HepG2 (cell line): ENCODE results near the gene MYD88. TPM values are rescaled to one million over a fixed set of nuclear protein-coding genes. Genes with fewer than 3 reads are reported as not detected.
A peak's percentile ranks its signal among the peaks of the same experiment; 100 is the strongest.

Experiments
- E2F5 ChIP-seq: sonication (generic); formaldehyde crosslinking; conservative IDR thresholded peaks from 2 replicates; pipeline ENCODE4 v1.4.0; 2020; ENCODE audit warnings: missing genetic modification reagents
- FOXO4 ChIP-seq: sonication (generic); formaldehyde crosslinking; conservative IDR thresholded peaks from 2 replicates; pipeline ENCODE4 v1.8.1; 2023; ENCODE audit warnings: missing genetic modification reagents
- MTERF4 ChIP-seq: sonication (generic); formaldehyde crosslinking; IDR thresholded peaks from 2 replicates; pipeline ENCODE4 v1.8.0; 2023; ENCODE audit warnings: mild to moderate bottlenecking, missing genetic modification reagents
- PAWR ChIP-seq: sonication (generic); formaldehyde crosslinking; IDR thresholded peaks from 2 replicates; pipeline ENCODE4 v1.4.0; 2020; ENCODE audit warnings: missing genetic modification reagents, mild to moderate bottlenecking, borderline replicate concordance
- POGZ ChIP-seq: sonication (generic); formaldehyde crosslinking; IDR thresholded peaks from 2 replicates; pipeline ENCODE4 v1.4.0; 2020; ENCODE audit warnings: mild to moderate bottlenecking, missing genetic modification reagents
- RELA ChIP-seq: sonication (generic); formaldehyde crosslinking; IDR thresholded peaks from 2 replicates; pipeline ENCODE4 v1.4.0; 2020; ENCODE audit warnings: missing genetic modification reagents
- RNF219 ChIP-seq: sonication (generic); formaldehyde crosslinking; IDR thresholded peaks from 2 replicates; pipeline ENCODE4 v1.5.0; 2020; ENCODE audit warnings: mild to moderate bottlenecking, missing genetic modification reagents
- TOPORS ChIP-seq: sonication (generic); formaldehyde crosslinking; IDR thresholded peaks from 2 replicates; pipeline ENCODE4 v1.8.0; 2023; ENCODE audit warnings: mild to moderate bottlenecking, missing genetic modification reagents
- YY1 ChIP-seq: IDR thresholded peaks from 2 replicates; pipeline ENCODE4 v1.6.1; 2011; ENCODE audit warnings: low read length, low read depth, moderate library complexity, mild to moderate bottlenecking; ENCODE audit not compliant: insufficient read depth, insufficient replicate concordance
- ZNF12 ChIP-seq: sonication (generic); formaldehyde crosslinking; IDR thresholded peaks from 2 replicates; pipeline ENCODE4 v1.5.0; 2020; ENCODE audit warnings: missing genetic modification reagents
- ZNF18 ChIP-seq: sonication (generic); formaldehyde crosslinking; IDR thresholded peaks from 2 replicates; pipeline ENCODE4 v1.8.0; 2022; ENCODE audit warnings: mild to moderate bottlenecking, missing genetic modification reagents; ENCODE audit not compliant: insufficient replicate concordance
- ZNF235 ChIP-seq: sonication (generic); formaldehyde crosslinking; IDR thresholded peaks from 2 replicates; pipeline ENCODE4 v1.8.1; 2023; ENCODE audit warnings: mild to moderate bottlenecking, missing genetic modification reagents, borderline replicate concordance
- ZNF256 ChIP-seq: sonication (generic); formaldehyde crosslinking; conservative IDR thresholded peaks from 2 replicates; pipeline ENCODE4 v1.4.0; 2020; ENCODE audit warnings: missing genetic modification reagents
- ZNF282 ChIP-seq: fragments of 450-650 bp; IDR thresholded peaks from 2 replicates; pipeline ENCODE4 v1.6.1; 2018; ENCODE audit not compliant: partially characterized antibody
- ZNF451 ChIP-seq: sonication (generic); formaldehyde crosslinking; IDR thresholded peaks from 2 replicates; pipeline ENCODE4 v1.5.0; 2020; ENCODE audit warnings: mild to moderate bottlenecking, missing genetic modification reagents
- ZNF770 ChIP-seq: sonication (generic); formaldehyde crosslinking; IDR thresholded peaks from 2 replicates; pipeline ENCODE4 v1.5.0; 2020; ENCODE audit warnings: mild to moderate bottlenecking, missing genetic modification reagents
- ZNF83 ChIP-seq: sonication (generic); formaldehyde crosslinking; IDR thresholded peaks from 2 replicates; pipeline ENCODE4 v1.4.0; 2020; ENCODE audit warnings: missing genetic modification reagents, mild to moderate bottlenecking, borderline replicate concordance
- ZSCAN5A ChIP-seq: sonication (generic); formaldehyde crosslinking; IDR thresholded peaks from 2 replicates; pipeline ENCODE4 v1.8.0; 2022; ENCODE audit warnings: mild to moderate bottlenecking, missing genetic modification reagents, borderline replicate concordance
- polyA plus RNA-seq, 8 experiments: library from polyadenylated mRNA; depleted of rRNA in 3 of 8; stranded (reverse) in 7 of 8; unstranded in 1 of 8; fragments of >200 nt; fragmentation: Illumina TruSeq in 4 of 8; extraction: Trizol in 4 of 8; gene quantifications; 2 replicates each; pipeline versions ENCODE4 v1.2.1 to v1.2.3, GENCODE V29; 2011 to 2016; ENCODE audit warnings: low read depth in 4 of 8, missing spikeins in 1 of 8, mixed read lengths in 1 of 8; ENCODE audit not compliant: insufficient read depth in 1 of 8
- total RNA-seq, 5 experiments: library from RNA; depleted of rRNA; stranded (reverse); fragments of >200 nt; fragmentation: Illumina TruSeq; extraction: Trizol; gene quantifications; 2 replicates each; pipeline ENCODE4 v1.2.3, GENCODE V29; 2016; ENCODE audit warnings: low read depth in 1 of 5

Gene MYD88
- total and polyA plus RNA-seq, 2 of the 13 experiments (the other 11 are each of a cell fraction or from before 2014, with no cell fraction given): 7.6 to 32.7 TPM

GRCh38 chr3:38165722-38166387 lies 27.4 kb downstream of the MYD88 start (continued):
- 0 out of 2 replicates have a peak, but pooled peaks have one; percentile 5 for TF ChIP-seq POGZ (CRISPR knock-in tag)
- no peak for TF ChIP-seq PAWR (CRISPR knock-in tag)
- TF ChIP-seq ZNF18: peak; percentile 35
- no peak for TF ChIP-seq ZSCAN5A (CRISPR knock-in tag)
- TF ChIP-seq RNF219 (CRISPR knock-in tag): no peak
- TF ChIP-seq ZNF451 (CRISPR knock-in tag): no peak
- peak; percentile 77 for TF ChIP-seq E2F5
- TF ChIP-seq FOXO4 (CRISPR knock-in tag): 0 out of 2 replicates have a peak, but pooled peaks have one; percentile 80
- no peak for TF ChIP-seq MTERF4
- 0 out of 2 replicates have a peak, but pooled peaks have one; percentile 6 for TF ChIP-seq ZNF235 (CRISPR knock-in tag)
- no peak for TF ChIP-seq YY1
- TF ChIP-seq ZNF770 (CRISPR knock-in tag): no peak
- no peak for TF ChIP-seq RELA (CRISPR knock-in tag)
- no peak for TF ChIP-seq ZNF83 (CRISPR knock-in tag)
- no peak for TF ChIP-seq ZNF282
- no peak for TF ChIP-seq TOPORS (CRISPR knock-in tag)
- no peak for TF ChIP-seq ZNF256
- TF ChIP-seq ZNF12: no peak
